ENCODE results near the gene AUH.
"Not testable (repeated sequence)": the region's sequence is repeated elsewhere in the genome, so short reads cannot be mapped to it uniquely, and the experiment has no call there.

The AUH gene

DNA sequence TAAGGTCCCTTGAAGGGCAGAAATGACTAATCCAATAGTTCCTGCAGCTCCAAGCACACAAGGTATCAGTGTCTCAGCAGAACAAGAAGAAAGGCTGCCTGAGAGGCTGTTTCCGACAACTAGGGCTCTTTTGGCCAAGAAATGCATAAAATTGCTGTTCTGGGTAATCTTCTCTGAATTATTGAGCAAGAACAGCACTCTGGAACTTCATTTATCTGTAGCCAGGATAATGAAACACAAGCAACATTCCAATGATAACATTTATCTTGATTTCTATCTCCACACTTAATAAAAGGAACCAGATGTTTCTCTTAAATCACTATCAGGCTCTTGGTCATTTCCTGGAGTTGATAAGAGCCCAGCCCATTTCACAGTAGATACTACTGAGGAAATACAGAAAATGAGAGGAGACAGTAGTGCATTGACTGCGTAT lies 17.0 kb upstream of the AUH start:
- no peak for DNase-seq (ENCODE audit: low read depth)

GRCh38 chr9:91378054-91378453 lies 16.3 kb upstream of the AUH start:
- not testable (repeated sequence) for DNase-seq (ENCODE audit: low read depth)

DNA sequence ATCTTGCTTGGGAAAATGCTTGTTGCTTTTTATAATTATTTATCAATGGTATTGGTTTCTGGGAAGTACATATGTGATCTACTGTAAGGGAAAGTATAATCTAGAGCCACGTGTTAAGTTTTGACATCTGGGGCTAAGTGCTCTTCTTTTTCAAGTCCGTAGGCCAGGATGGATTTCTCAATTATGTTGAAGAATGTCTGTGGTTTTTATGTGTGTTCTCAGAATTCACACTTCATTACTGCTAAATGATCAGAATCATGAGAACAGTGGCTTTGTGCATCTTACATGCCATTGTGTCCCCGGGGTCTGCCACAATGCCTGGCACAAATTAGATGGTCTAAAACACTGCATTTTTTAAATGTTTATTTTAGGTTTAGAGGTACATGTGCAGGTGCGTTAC lies 14.5 kb upstream of the AUH start:
- DNase-seq (ENCODE audit: low read depth): no peak

- no peak for DNase-seq (ENCODE audit: low read depth)
Observed at GRCh38 chr9:91374939-91375338, 13.2 kb upstream of the AUH start.

DNA sequence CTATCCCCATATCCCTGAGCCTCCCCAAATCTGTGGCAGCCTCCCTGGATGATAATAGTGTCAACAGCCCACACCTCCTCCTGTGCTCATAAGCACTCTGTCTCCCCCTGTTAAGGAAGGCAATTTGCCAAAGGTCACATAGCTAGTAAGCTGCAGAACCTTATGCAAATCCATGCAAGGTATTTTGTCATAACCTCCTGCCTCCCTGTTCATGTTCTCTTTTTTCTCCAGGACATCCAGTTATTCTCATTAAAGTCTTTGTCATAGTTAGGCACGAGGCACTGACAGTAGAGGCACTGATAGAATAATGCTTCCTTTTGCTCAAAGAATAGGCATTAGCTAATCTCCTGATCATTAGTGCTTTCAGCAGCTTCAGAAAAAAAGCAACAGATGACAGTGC lies 10.2 kb upstream of the AUH start:
- DNase-seq (ENCODE audit: low read depth): no peak

DNA sequence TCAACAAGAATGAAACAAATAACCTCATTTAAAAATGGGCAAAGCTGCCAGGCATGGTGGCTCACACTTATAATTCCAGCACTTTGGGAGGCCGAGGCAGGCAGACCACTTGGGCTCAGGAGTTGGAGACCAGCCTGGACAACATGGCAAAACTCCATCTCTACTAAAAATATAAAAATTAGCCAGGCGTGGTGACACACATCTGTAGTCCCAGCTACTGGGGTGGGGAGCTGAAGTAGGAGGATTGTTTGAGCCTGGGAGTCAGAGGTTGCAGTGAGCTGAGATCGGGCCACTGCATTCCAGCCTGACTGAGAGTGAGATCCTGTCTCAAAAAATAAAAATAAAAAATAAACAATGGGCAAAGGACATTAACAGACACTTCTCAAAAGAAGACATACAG lies 8.3 kb upstream of the AUH start:
- DNase-seq (ENCODE audit: low read depth): not testable (repeated sequence)

GRCh38 chr9:91364702-91365101 lies 3.0 kb upstream of the AUH start:
- no peak for DNase-seq (ENCODE audit: low read depth)

DNA sequence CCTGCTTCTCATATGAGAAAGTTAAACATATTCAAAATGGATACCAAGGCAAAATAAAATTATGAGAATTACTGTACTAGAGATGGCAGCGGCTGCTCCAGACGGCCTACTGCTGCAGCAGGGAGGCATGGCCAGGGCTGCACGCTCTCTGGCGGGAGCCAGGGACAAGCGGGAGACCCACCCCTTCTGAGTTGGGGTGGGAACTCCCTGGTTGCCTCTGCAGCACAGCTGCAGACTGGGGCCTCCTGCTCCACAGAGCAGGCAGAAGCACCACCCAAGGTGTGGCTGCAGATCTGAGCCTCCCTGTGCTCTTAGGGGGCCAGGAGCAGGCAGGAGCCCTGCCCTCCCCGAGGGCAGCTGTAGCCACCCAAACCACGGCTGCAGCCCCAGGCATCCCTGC lies 2.3 kb upstream of the AUH start:
- no peak for DNase-seq (ENCODE audit: low read depth)

DNA sequence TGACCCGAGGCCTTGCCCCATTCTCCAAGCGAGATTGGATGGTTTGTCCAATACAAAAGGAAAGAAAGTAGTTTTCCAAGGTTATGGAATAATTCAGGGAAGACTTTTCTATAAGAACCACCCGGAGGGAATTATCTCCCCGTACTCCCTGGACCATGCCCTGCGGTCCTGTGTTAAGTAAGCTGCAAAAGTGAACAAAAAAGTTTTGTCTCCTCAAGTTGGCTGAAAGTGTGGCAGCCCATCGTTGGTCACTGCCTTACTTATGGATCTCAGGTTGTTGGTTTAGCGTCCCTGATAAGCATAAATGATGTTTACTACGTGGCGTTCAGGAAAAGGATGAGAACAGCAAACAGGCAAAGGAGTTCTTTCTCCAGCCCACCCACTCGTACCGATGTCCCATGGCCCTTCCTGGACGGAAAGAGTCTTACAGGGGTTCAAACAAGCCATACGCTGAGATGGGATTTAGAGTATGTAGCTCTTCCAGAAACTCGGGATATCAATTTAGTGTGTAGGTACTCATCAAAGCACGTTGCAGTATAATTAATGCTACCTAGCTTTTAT lies 413 bp upstream of the AUH start:
- no peak for DNase-seq (ENCODE audit: low read depth)

DNA sequence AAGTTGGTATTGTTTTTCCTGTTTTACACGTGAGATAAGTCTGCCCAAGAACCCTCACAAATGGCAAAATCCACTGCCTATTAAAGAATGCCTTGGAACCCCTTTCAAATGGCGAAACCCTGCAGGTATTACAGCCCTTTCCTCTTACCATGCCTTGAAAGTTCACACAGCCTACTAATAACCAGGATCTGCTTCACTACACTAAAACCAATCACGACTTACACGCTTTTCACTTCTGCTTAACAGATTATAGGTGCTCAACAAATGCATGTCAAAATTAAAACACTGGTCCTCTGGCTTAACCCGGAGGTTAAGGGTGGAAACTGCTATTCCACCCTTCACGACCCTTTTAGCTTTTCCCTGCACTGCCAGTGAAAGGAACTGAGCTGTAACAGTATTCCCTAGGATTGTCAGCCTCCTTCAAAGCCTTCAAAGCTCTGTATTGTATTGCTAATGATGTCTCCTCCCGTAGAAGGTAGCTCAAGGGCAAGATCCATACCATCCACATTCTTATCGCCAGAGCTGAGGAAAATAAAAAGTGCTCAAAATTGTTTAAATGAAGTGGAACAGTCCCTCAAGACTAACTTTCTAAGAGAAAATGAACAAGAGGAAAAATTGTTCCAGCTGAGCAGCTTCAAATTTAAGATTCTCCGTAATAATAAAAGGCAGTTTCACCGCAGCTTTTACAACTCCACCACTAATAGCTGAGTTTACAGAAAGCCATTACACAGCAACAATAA lies 997 bp downstream of the AUH start:
- no peak for DNase-seq (ENCODE audit: low read depth)

- DNase-seq (ENCODE audit: low read depth): no peak
Observed at GRCh38 chr9:91359734-91360470, 1.8 kb downstream of the AUH start.

- no peak for DNase-seq (ENCODE audit: low read depth)
Observed at GRCh38 chr9:91359083-91359482, 2.6 kb downstream of the AUH start.

- no peak for DNase-seq (ENCODE audit: low read depth)
Observed at GRCh38 chr9:91354881-91355280, 6.8 kb downstream of the AUH start.

DNA sequence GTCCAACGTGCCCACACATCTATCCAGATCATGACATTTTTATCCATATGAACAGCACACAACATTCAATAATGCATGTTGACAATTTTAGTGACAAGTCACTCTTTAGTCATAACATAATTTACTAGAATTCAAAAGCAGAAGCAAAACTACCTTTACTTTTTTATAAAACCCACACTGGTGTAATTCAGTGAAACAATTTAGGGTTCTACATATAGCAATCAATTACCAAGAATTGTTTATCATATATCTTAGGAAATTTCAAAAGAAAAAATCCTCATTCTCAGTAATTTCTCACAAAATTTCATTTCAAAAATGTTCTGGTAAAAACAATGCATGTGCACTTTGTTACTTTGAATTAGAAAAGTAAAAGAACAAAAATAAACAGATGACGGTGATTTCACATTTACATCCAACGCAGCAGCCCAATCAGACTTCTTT lies 12.6 kb downstream of the AUH start:
- DNase-seq (ENCODE audit: low read depth): no peak

DNA sequence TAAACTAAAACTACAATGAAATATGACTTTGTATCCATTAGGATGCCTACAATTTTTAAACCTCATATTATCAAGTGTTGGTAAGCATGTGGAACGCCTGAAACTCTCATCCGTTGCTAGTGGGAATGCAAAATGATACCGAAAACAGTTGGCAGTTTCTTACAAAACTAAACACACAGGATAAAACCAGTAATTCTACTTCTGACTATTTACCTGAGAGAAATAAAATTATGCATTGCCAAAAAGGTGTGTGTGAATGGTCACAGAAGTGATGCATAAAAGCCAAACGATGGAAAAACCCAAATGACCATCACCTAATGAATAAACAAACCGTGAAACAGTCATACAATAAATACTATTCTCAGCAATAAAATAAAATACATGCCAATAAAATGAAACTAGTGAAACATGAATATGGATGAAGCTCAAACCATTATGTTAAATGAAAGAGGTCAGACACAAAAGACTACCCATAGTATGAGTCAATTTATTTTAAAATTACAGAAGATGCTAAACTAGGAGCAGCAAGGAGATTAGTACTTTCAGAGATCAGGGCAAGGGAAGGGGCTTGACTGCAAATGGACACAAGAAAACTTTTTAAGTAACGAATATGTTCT lies 13.4 kb downstream of the AUH start:
- no peak for DNase-seq (ENCODE audit: low read depth)

GRCh38 chr9:91347377-91347776 lies 14.3 kb downstream of the AUH start:
- no peak for DNase-seq (ENCODE audit: low read depth)

DNA sequence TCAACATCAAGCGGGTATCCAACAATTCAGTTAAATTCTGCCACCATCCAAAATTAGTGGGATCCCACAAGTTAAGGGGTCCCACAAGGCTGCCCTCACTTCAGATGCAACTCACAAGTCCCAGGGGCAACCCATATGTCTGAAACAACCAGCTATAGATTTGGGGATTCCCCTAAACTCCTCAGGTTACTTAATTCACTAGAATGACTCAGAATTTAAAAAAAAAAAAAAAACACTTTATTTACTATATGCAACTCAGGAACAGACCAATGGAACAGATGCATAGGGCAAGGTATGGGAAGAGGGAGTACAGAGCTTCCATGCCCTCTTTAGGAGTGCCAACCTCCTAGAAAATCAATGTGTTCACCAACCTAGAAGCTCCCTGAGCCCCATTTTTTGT lies 15.1 kb downstream of the AUH start:
- DNase-seq (ENCODE audit: low read depth): no peak

DNA sequence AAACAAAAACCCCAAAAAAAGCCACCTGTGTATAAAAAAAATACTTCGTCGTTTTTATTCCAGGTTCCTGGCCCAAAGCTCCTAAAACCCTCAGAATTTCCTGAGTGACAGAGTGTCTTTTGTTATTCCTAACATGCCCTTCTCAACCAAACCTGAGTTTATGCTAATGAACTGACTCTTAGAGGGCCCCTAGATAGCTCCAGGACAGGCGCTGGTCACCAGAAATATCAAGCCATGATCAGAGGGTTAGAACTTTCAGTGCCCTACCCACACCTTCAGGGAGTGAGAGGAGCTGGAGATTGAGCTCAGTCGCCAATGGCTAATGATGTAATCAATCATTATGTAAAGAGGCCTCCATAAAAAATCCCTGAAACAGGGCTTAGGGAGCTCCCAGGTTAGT lies 15.7 kb downstream of the AUH start:
- no peak for DNase-seq (ENCODE audit: low read depth)

- DNase-seq (ENCODE audit: low read depth): no peak
Observed at GRCh38 chr9:91342575-91342974, 19.1 kb downstream of the AUH start.

GRCh38 chr9:91341749-91342148 lies 20.0 kb downstream of the AUH start:
- DNase-seq (ENCODE audit: low read depth): no peak

GRCh38 chr9:91341258-91341746 lies 20.4 kb downstream of the AUH start:
- DNase-seq (ENCODE audit: low read depth): no peak

- DNase-seq (ENCODE audit: low read depth): no peak
Observed at GRCh38 chr9:91340395-91340967, 21.2 kb downstream of the AUH start.
